Ureter (tissue), 1 donor: ENCODE data around the gene HNF1B. TPM values are rescaled to one million over a fixed set of nuclear protein-coding genes. Genes with fewer than 3 reads are reported as not detected.

Experiments
- DNase-seq: peaks from one replicate; pipeline ENCODE4 v3.0.0-alpha.2; 2020; ENCODE audit warnings: low spot score
- total RNA-seq: library from RNA; stranded (reverse); gene quantifications from one replicate; pipeline ENCODE4 v1.2.4, GENCODE V29; 2023
- donor health status: DM: yes; HTN: yes; CAD: no.

HNF1B gene
- total RNA-seq, 1 donor from 2014 or later: 31.5 TPM

GRCh38 chr17:37735165-37735564 lies 9.7 kb downstream of the HNF1B start:
- no peak for DNase-seq

- no peak for DNase-seq
These were observed 12.5 kb downstream of the HNF1B start for GRCh38 chr17:37732316-37732715.

- no peak for DNase-seq
These were observed 13.8 kb downstream of the HNF1B start for GRCh38 chr17:37731056-37731455.

GRCh38 chr17:37729905-37730304 lies 15.0 kb downstream of the HNF1B start:
- DNase-seq: no peak

GRCh38 chr17:37726891-37727675 lies 17.8 kb downstream of the HNF1B start:
- no peak for DNase-seq

- DNase-seq: no peak
These were observed 18.6 kb downstream of the HNF1B start for GRCh38 chr17:37726248-37726647.

GRCh38 chr17:37725601-37726146 lies 19.2 kb downstream of the HNF1B start:
- no peak for DNase-seq

- DNase-seq: no peak
These were observed 19.8 kb downstream of the HNF1B start for GRCh38 chr17:37725021-37725595.

- no peak for DNase-seq
These were observed 23.9 kb downstream of the HNF1B start for GRCh38 chr17:37720989-37721388.

GRCh38 chr17:37719866-37720265 lies 25.0 kb downstream of the HNF1B start:
- DNase-seq: no peak

- no peak for DNase-seq
These were observed 26.4 kb downstream of the HNF1B start for GRCh38 chr17:37718324-37719048.

GRCh38 chr17:37717627-37718323 lies 27.1 kb downstream of the HNF1B start:
- no peak for DNase-seq

- no peak for DNase-seq
These were observed 30.0 kb downstream of the HNF1B start for GRCh38 chr17:37714897-37715296.

- DNase-seq: no peak
These were observed 31.2 kb downstream of the HNF1B start for GRCh38 chr17:37713624-37714023.

- no peak for DNase-seq
These were observed 31.8 kb downstream of the HNF1B start for GRCh38 chr17:37713028-37713431.

- DNase-seq: no peak
These were observed 33.7 kb downstream of the HNF1B start for GRCh38 chr17:37711113-37711512.

- no peak for DNase-seq
These were observed 34.4 kb downstream of the HNF1B start for GRCh38 chr17:37710344-37710886.

- DNase-seq: no peak
These were observed 36.1 kb downstream of the HNF1B start for GRCh38 chr17:37708616-37709212.

GRCh38 chr17:37708008-37708615 lies 36.7 kb downstream of the HNF1B start:
- no peak for DNase-seq

- no peak for DNase-seq
These were observed 38.4 kb downstream of the HNF1B start for GRCh38 chr17:37706446-37706845.

- DNase-seq: no peak
These were observed 42.3 kb downstream of the HNF1B start for GRCh38 chr17:37702598-37702997.
